M059J (cell line): ENCODE results near the gene HCFC1. TPM values are rescaled to one million over a fixed set of nuclear protein-coding genes. Genes with fewer than 3 reads are reported as not detected.

Experiments
- DNase-seq: peaks from one replicate; pipeline ENCODE4 v3.0.0-alpha.2; 2012; ENCODE audit warnings: low read depth
- total RNA-seq: library from RNA; depleted of rRNA; stranded (reverse); fragments of >200 nt; shearing (Covaris generic); gene quantifications from 2 replicates; pipeline ENCODE4 v1.2.3, GENCODE V29; 2014

HCFC1 gene
- total RNA-seq, 1 experiment from 2014 or later: 72.3 TPM

DNA sequence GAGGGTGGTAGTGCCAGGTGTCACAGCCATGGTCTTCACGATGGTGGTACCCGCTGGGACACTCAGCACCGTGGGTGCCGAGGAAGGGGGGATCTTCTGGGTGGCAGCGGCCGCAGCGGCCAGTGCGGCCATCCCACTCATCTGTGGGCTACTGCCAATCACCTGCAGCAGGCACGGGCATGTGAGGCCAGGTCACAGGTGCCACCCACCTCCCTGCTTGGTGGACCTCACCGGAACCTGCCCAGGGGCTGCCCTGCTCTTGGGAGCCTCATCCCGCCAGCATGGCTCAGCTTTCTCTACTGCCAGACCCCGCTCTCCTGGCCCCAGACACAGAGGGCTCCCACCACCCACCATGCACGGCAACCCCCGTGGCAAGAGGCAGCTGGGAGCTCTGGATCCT, 13.0 kb downstream of the HCFC1 start:
- no peak for DNase-seq

DNA sequence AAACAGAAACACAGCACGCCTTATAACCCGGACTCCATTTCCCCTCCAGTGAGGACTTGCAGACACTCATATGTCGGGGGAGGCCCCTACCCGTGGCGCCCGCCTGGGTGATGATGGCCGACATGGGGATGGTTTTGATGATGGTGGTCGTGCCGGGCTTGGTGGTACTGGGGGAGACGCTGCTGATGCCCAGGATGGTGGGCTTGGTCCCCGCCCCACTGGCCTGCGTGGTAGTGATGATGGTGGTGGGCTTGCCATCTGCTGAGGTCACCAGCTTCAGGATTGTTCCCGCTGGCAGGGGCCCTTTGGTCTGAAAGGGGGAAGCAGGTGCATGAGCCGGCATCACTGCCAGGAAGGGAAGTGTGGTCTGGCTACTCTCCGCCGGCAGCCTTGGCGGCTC, 14.4 kb downstream of the HCFC1 start:
- DNase-seq: no peak

DNA sequence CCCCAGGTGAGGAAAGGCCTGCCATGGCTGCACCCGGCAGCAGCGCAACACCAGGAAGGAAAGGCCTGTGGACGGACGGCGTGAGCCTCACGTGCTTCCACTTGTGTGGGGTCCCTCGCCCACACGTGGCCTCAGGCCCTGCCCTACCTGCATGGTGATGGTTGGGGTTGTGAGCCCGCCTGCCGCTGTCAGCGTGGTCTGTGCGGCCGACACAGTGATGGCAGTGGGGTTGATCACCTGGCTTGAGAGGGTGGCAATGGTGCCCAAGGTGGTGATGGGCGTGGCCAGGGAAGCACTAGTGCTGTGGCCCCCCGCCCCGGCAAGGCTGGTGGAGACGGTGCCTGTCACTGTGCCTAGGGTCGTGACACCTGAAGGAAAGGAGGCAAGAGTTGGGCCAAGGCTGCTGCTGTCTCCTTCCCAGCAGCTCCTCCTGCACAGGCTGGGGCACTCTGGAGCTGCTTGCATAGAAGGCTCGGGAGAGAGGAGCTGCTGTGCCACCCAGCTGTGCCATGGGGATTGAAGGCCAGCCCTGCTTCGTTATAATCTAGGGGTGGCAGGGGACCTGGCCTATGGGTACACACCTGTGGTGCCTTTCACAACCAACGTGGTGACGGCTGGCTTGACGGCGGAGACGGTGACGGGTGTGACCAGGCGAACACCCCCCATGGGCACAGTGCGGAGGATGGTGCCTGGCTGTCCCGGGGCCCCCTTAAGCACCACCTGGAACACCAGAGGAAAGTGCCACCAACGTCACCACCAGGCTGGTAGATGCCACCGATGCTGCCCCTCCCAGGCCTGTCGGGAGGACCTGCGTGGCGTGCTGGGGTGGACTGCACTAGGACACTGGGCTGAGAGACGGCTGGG, 15.3 kb downstream of the HCFC1 start:
- no peak for DNase-seq

GRCh38 chrX:153955228-153955732, 16.3 kb downstream of the HCFC1 start:
- no peak for DNase-seq

DNA sequence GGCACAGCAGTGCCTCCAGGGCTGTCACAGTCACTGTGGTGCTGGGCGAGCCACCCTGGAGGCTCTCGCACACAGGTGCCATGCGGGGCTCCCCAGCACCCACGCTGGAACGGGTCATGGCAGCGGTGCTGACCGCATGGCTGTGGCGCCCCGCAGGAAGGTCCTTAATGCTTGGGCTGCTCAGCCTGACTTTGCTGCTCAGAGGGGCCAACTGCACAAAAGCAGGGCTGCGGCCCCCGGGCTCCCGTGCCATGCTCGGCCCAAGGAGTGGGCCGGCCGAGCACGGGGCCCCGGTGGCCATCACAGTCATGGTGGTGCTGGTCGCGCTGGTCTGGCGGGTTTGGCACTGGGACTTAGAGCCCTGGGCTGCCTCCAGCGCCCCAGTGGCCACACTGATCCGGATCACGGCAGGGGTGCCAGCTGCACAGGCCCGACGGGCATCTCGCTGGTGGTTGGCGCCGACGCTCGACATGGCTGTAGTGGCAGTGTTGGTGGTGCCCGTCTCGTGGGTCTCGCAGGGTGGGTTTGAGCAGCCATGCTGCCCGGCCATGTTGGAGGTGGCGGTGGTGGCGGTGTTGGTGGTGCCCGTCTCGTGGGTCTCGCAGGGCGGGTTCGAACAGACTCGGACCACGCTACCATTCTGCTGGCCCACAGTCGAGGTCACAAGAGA, 16.9 kb downstream of the HCFC1 start:
- no peak for DNase-seq

DNA sequence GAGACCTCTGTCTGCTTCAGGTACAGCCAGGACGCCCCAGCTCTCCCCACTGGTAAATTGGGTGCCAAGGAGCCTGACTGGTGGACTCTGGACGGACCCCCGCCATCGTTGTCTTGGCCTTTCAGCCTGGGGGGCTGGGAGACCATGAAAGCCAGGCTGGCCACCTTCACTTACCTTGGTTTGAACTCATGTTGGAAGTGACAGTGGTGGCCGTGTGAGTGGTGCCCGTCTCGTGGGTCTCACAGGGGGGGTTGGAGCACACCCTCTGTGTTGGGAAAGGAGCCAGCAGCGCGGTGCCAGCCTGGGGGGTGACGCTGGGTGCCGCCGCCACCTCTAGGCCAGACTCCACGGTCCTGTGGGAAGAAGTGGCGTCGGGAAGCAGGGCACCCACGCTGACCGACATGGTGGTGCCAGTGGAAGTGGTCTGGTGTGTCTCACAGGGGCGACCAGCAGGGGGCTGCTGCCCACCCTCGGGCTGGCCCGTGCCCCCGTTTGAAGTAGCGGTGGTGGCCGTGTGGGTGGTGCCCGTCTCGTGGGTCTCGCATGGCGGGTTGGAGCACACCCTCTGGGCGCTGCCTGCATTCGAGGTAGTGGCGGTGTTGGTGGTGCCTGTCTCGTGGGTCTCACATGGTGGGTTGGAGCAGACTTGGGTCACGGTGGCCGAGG, 17.6 kb downstream of the HCFC1 start:
- DNase-seq: no peak

DNA sequence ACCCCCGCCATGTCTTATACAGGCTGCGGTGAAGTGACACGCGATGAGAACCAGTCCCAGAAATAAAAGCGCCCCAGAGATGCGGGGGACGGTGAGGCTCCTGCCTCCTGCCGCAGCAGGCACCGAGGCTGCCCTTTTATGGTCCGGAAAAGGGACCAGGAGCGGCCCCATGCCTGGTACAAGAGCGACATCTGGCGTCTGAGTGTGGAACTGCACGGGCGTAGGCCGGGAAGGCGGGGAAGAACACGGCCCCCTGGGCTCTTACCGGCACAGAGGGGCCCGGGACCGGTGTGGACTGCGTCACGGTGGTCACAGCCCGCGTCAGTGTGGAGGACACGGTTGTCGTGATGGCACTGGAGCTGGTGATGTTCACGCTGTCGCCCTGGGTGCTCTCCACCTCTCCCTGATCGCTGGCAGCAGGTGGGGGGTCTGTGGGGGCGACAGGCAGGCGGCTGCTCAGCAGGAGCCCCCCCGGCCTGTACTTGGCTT, 18.2 kb downstream of the HCFC1 start:
- peak; percentile 55 for DNase-seq

GRCh38 chrX:153952373-153953026, 19.1 kb downstream of the HCFC1 start:
- DNase-seq: no peak

DNA sequence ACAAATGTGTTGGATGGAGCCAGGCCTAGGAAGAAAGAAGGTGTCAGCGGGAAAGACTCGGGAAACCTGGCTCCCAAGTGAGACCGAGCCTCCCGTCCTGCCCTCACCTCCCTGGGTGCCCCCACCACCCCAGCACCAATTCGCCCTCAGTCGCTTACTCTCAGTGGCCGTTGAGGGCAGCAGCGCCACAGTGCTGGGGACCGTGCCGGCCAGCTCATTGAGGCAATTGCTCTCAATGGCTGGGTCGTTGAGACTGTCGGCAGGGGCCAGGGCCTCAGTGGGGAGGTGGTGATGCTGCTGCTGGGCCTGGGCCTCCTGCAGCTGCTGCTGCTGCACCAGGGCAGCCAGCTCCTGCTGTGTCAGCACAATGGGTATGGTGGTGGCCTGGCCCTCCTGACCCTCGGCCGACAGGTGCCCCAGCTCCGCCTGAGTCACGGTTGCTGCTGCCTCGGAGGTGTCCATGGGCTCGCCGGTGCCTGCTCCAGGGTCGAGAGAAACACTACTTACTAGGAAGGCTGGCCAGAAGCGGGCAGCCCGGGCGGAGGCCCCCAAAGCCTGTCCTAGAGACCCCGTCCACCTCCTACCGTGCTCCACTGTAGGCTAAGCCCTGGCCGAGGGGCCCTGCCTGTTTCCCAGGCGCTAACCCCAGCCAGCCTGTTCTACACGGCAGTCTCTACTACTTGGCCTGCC, 19.8 kb downstream of the HCFC1 start:
- no peak for DNase-seq

GRCh38 chrX:153950127-153950526, 21.5 kb downstream of the HCFC1 start:
- no peak for DNase-seq

DNA sequence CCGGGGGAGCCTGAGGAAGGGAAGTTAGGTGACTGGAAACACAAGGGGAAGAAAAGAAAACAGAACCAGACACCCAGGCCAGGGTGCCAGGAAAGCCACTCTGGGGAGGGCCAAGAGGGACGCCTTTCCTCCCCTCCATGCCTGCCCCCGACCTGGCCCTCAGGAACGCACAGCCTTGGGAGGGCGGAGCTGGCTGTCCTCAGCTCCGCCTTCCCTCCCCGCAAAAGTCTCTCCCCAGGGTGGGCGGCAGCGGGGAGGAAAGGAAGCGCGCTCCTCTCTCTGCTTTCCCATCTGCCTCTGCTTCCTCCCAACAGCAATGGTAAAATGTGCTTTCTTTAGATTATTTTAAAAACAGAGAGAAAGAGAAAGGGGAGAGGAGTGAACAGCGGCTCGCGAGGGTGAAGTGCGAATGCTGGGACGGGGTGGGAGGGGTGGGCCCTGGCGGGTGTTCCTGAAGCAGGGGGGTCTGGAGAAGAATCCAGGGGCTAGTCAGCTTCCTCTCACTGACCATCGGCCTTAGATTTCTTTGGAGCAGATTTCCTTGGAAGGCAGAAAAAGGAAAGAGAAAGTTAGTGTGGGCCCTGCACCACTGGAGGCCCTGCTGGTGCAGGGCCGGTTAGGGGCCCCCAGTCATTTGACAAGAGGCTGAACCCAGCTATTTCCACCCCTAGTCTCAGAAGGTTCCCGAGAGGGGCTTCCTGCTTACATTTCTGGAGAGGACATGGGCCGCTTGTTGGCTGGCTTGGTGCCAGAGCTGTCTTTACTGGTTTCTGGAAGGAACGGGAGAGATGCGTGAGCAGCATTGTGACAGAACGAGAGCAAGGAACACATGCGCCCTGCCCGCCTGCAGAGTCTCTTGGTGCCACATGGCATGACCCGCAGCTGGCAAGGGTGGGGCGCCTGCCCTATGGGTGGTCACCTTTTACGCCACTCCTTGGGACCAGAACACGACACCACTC, 22.5 kb downstream of the HCFC1 start:
- DNase-seq: no peak

- DNase-seq: no peak
These were observed 23.6 kb downstream of the HCFC1 start for GRCh38 chrX:153948002-153948466.

GRCh38 chrX:153947009-153947769, 24.4 kb downstream of the HCFC1 start:
- DNase-seq: peak; percentile 81

DNA sequence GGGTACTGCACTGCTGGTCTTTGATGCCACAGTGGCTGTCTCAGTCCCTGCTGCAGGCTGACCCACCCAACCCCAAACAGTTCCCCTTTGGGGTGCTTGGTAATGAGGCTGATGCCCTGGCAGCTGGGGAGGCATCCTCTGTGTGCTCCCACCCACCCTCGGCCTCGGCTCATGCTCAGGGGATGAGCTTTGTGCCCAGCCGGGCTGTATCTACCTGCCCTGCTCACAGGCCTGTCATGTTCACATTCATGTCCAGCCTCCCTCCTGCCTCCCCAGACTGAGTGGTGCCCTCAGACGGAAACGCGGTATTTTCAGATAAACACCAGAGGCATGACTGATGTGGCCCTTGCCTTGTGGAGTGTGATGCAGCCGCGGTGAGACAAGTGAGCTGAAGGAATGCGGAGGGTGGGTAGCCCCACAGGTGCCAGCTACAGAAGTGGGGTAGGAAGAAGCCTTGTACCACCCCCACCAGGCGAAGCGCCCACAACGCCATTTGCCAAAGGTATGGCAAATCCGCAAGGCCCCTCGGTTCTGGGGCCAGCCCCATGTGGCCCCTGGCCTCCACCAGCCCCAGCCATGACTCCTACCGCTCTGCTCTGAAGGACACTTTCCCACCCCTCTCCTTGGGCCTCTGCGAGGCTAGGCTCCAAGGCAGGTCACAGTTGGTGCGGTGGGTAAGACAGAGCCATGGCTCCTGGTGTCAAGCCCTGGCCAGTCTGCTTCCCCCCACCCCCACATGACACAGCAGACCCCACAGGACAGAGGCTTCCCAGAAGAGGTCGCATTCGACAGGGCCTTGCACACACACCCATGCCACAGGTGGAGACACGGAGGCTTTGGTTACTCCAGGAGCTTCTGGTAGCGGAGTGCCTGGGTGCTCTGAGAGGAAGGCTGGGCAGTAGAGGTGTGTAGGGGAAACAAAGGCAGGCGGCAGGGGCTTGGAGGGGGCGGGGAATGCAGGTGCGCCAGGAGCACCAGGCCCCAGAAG, 25.4 kb downstream of the HCFC1 start:
- peak; percentile 61 for DNase-seq

DNA sequence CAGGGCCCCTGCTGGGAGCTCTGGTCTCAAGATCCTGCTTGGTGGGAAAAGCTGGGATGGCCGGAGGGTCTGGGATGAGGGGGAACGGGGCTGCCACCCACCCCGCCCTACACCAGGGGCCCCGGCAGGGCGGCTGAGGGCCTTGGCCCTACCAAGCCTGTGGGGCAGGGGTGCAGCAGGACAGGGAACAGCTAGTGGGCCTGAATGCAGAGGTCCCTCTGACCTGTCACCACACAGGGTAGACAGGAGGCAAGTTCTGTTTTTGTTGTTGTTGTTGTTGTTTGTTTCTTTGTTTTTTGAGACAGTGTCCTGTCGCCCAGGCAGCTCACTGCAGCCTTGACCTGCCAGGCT, 26.8 kb downstream of the HCFC1 start:
- DNase-seq: no peak

DNA sequence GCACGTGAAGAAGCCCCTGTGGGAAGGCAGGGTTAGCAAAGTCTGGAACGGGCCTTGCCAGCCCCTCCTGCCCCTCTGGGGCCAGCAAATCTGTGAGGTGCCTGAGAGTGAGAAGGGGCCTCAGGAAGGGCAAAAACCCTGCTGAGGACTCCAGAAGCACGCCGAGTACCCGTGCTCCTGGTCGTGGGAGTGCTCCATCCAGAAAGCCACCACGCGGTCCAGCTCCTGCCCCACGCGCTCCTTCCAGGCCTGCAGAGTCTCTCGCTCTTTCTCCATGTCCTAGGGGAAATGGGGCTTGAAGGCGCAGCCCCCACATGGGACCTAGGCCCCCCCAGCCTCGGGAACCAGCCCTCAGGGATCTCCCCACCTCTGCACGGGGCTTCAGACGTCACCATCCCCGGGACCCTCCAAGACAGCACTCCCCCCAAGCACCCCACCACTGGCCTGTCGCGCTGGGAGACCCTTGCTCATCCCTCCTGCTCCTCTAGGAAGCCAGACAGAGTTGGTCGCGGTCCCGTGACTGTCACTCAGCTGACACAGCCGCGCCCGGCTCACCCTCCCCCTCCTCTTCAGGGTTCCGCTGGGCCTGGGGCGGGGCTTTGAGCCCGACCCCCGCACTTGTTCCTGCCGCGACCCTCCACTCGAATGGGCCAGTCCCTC, 27.3 kb downstream of the HCFC1 start, which contains the start of gene RENBP:
Gene RENBP (minus strand): TSS at position 504 of the 660 bp plus-strand sequence. CDS start 33 bp downstream, at position 471.
- no peak for DNase-seq
